ENCODE results near the gene CCNF. TPM values are rescaled to one million over a fixed set of nuclear protein-coding genes. Genes with fewer than 3 reads are reported as not detected.

CCNF gene
- total RNA-seq, 2 experiments from 2014 or later, result 43.5 TPM

DNA sequence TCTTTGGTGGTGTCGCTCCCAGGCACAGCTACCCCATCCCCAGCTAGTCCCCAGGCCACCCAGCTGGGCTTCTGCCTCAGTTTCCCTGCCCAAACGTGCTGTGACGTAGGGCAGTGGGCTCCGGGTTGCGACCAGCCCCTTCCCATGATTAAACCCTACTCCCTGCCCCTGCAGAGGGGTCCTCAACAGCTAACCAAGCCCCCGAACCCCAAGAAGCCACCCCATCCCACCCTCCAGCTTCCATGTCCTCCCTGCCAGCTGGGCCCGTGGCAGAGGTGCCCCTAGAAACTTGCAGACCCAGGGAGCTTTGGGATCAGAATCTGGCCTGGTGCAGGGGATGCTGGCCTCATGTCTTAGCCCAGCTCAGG, 41.0 kb downstream of the CCNF start:
- H3K36me3 Mint-ChIP-seq (ENCODE audit: low read depth), result no peaks in the 10 kb centered on the region
- ChIA-PET POLR2A (interaction anchor here (0.9 to 2.8 kb wide), 5 partner anchors 9 to 316 kb away, joined by 3 to 19 read pairs (median 5); partner anchors contain the start of genes ECI1 and TEDC2), CTCF (no interaction called here)
- no peaks in the 10 kb centered on the region for H3K9me3 Mint-ChIP-seq
- H3K27ac Mint-ChIP-seq, result no peak overlapping the region
- no peak for DNase-seq
- intact Hi-C loops (cut with micrococcal nuclease), result no loop called here
- peaks cover 32% of the 10 kb centered on the region for H3K27me3 Mint-ChIP-seq
- ATAC-seq, result no peak
- no peak overlapping the region for H3K4me3 Mint-ChIP-seq
- TF ChIP-seq, protein P1, sequence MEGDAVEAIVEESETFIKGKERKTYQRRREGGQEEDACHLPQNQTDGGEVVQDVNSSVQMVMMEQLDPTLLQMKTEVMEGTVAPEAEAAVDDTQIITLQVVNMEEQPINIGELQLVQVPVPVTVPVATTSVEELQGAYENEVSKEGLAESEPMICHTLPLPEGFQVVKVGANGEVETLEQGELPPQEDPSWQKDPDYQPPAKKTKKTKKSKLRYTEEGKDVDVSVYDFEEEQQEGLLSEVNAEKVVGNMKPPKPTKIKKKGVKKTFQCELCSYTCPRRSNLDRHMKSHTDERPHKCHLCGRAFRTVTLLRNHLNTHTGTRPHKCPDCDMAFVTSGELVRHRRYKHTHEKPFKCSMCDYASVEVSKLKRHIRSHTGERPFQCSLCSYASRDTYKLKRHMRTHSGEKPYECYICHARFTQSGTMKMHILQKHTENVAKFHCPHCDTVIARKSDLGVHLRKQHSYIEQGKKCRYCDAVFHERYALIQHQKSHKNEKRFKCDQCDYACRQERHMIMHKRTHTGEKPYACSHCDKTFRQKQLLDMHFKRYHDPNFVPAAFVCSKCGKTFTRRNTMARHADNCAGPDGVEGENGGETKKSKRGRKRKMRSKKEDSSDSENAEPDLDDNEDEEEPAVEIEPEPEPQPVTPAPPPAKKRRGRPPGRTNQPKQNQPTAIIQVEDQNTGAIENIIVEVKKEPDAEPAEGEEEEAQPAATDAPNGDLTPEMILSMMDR (IDR thresholded peaks at IDR 0.05), result no peak
- H3K4me1 Mint-ChIP-seq (ENCODE audit: low read depth), result peaks cover 24% of the 10 kb centered on the region

DNA sequence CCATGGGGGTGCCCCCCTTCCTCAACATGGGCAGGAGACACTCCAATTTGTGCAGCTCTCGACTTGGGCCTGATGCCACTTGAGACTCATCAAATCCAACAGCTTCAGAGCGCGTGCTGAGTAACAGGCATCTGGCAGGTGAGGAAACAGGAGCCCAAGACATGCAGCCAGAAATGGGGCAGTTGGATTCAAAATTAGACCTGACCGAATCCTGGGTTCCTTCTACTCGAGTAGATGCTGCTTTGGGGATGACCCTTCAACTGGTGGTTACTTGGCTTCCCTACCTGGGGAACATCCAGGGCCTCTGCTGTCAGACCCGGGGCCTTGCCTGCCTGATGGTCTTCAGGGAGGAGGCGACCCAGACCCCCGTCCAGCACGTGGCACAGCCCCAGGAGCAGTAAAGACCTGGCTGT, 41.4 kb downstream of the CCNF start:
- DNase-seq (peak; percentile 39), ATAC-seq (no peak)
- ChIA-PET CTCF (interaction anchor here (0.6 to 0.8 kb wide), 2 partner anchors 11 to 30 kb away, joined by 3 to 4 read pairs; partner anchors contain the start of gene TEDC2), POLR2A (interaction anchor here (0.9 to 2.8 kb wide), 4 partner anchors 9 to 316 kb away, joined by 3 to 19 read pairs (median 5); partner anchors contain the start of gene TEDC2)
- Mint-ChIP-seq H3K4me3 (no peak overlapping the region), H3K27ac (no peak overlapping the region), H3K9me3 (no peaks in the 10 kb centered on the region), H3K36me3 (ENCODE audit: low read depth) (no peaks in the 10 kb centered on the region), H3K4me1 (ENCODE audit: low read depth) (peaks cover 24% of the 10 kb centered on the region), H3K27me3 (peaks cover 32% of the 10 kb centered on the region)
- intact Hi-C loops (cut with micrococcal nuclease), result no loop called here
- TF ChIP-seq, protein P1 (IDR thresholded peaks at IDR 0.05), result no peak

GRCh38 chr16:2471016-2471652, 41.9 kb downstream of the CCNF start, which contains the start of gene NTN3:
Gene NTN3 (plus strand): TSS chr16:2471297. CDS start chr16:2471702, 405 bp downstream.
- Mint-ChIP-seq H3K4me1 (ENCODE audit: low read depth) (peaks cover 26% of the 10 kb centered on the region), H3K9me3 (no peaks in the 10 kb centered on the region), H3K4me3 (no peak within 1 kb of the TSS), H3K36me3 (ENCODE audit: low read depth) (no peaks in the 10 kb centered on the region), H3K27me3 (peaks cover 32% of the 10 kb centered on the region), H3K27ac (no peak within 1 kb of the TSS)
- ChIA-PET CTCF (interaction anchor here (0.6 to 0.8 kb wide), 2 partner anchors 11 to 30 kb away, joined by 3 to 4 read pairs; partner anchors contain the start of gene TEDC2), POLR2A (interaction anchor here (1.1 to 2.8 kb wide), 2 partner anchors 11 to 317 kb away, joined by 3 to 19 read pairs; partner anchors contain the start of gene TEDC2)
- TF ChIP-seq, protein P1 (IDR thresholded peaks at IDR 0.05), result no peak
- intact Hi-C loops (cut with micrococcal nuclease), result no loop called here
- DNase-seq, result peak; percentile 50
- ATAC-seq, result peak; percentile 8

GRCh38 chr16:2471653-2472487, 42.6 kb downstream of the CCNF start:
- no peaks in the 10 kb centered on the region for H3K36me3 Mint-ChIP-seq (ENCODE audit: low read depth)
- peaks cover 31% of the 10 kb centered on the region for H3K4me1 Mint-ChIP-seq (ENCODE audit: low read depth)
- intact Hi-C loops (cut with micrococcal nuclease), result no loop called here
- H3K27me3 Mint-ChIP-seq, result peaks cover 32% of the 10 kb centered on the region
- CTCF ChIA-PET, result no interaction called here
- no peak for ATAC-seq
- POLR2A ChIA-PET, result interaction anchor here (1.5 to 2.8 kb wide), 2 partner anchors 12 to 317 kb away, joined by 3 to 19 read pairs; partner anchors contain the start of genes TEDC2 and TRAF7
- no peak overlapping the region for H3K27ac Mint-ChIP-seq
- H3K9me3 Mint-ChIP-seq, result no peaks in the 10 kb centered on the region
- no peak for DNase-seq
- no peak overlapping the region for H3K4me3 Mint-ChIP-seq
- TF ChIP-seq, protein P1 (IDR thresholded peaks at IDR 0.05), result no peak

Measured in activated CD8-positive, alpha-beta T cell treated with anti-CD3 and anti-CD28 coated beads for 36 hours (primary cell).